HepG2 (cell line): Measurements from ENCODE around the gene RIN3. TPM values are rescaled to one million over a fixed set of nuclear protein-coding genes. Genes with fewer than 3 reads are reported as not detected.

ENCODE experiments used
- KLF9 ChIP-seq: IDR thresholded peaks from 2 replicates; pipeline ENCODE4 v1.6.1; 2016; ENCODE audit warnings: low read depth
- ZMAT3 ChIP-seq: sonication (generic); formaldehyde crosslinking; conservative IDR thresholded peaks from 2 replicates; pipeline ENCODE4 v1.7.0; 2021; ENCODE audit warnings: missing genetic modification reagents
- ZNF251 ChIP-seq: sonication (generic); formaldehyde crosslinking; IDR thresholded peaks from 2 replicates; pipeline ENCODE4 v1.9.0; 2021; ENCODE audit warnings: mild to moderate bottlenecking, missing genetic modification reagents
- ZNF441 ChIP-seq: sonication (generic); formaldehyde crosslinking; IDR thresholded peaks from 2 replicates; pipeline ENCODE4 v1.7.0; 2021; ENCODE audit warnings: missing genetic modification reagents, borderline replicate concordance
- polyA plus RNA-seq, 8 experiments: library from polyadenylated mRNA; depleted of rRNA in 3 of 8; stranded (reverse) in 7 of 8; unstranded in 1 of 8; fragments of >200 nt; fragmentation: Illumina TruSeq in 4 of 8; extraction: Trizol in 4 of 8; gene quantifications; 2 replicates each; pipeline versions ENCODE4 v1.2.1 to v1.2.3, GENCODE V29; 2011 to 2016; ENCODE audit warnings: low read depth in 4 of 8, missing spikeins in 1 of 8, mixed read lengths in 1 of 8; ENCODE audit not compliant: insufficient read depth in 1 of 8
- total RNA-seq, 5 experiments: library from RNA; depleted of rRNA; stranded (reverse); fragments of >200 nt; fragmentation: Illumina TruSeq; extraction: Trizol; gene quantifications; 2 replicates each; pipeline ENCODE4 v1.2.3, GENCODE V29; 2016; ENCODE audit warnings: low read depth in 1 of 5
- TF ChIP-seq, protein P1 (sequence below): sonication (generic); formaldehyde crosslinking; IDR thresholded peaks from 2 replicates; pipeline ENCODE4 v1.4.0; 2020; ENCODE audit warnings: mild to moderate bottlenecking, missing genetic modification reagents
- TF ChIP-seq, protein P2 (sequence below): IDR thresholded peaks from 2 replicates; pipeline ENCODE4 v1.6.1; 2016; ENCODE audit warnings: control low read depth
- TF ChIP-seq, protein P3 (sequence below): sonication (generic); formaldehyde crosslinking; IDR thresholded peaks from 2 replicates; pipeline ENCODE4 v1.5.0; 2020; ENCODE audit warnings: missing genetic modification reagents, mild to moderate bottlenecking, borderline replicate concordance

Gene RIN3
- total and polyA plus RNA-seq, 2 of the 13 experiments (the other 11 are each of a cell fraction or from before 2014, with no cell fraction given) = 2.3 to 3.6 TPM

DNA sequence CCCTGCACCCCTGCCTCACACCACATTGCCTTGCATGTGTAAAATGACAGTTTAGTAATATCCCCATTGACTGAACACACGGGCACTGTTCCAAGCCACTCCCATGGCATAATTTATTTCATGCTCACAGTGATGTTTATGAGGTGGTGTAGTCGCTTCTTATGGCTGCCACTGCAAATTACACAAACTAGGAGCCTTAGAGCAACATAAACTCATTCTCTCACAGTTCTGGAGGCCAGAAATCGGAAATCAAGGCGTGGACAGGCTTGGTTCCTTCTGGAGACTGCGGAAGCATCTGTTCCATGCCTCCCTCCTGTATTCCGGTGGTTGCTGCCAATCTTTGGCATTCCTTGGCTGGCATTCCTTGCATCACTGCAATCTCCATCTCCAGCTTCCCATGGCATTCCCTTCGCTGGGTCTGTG, 97.3 kb downstream of the RIN3 start (continued):
- TF ChIP-seq, protein P1, sequence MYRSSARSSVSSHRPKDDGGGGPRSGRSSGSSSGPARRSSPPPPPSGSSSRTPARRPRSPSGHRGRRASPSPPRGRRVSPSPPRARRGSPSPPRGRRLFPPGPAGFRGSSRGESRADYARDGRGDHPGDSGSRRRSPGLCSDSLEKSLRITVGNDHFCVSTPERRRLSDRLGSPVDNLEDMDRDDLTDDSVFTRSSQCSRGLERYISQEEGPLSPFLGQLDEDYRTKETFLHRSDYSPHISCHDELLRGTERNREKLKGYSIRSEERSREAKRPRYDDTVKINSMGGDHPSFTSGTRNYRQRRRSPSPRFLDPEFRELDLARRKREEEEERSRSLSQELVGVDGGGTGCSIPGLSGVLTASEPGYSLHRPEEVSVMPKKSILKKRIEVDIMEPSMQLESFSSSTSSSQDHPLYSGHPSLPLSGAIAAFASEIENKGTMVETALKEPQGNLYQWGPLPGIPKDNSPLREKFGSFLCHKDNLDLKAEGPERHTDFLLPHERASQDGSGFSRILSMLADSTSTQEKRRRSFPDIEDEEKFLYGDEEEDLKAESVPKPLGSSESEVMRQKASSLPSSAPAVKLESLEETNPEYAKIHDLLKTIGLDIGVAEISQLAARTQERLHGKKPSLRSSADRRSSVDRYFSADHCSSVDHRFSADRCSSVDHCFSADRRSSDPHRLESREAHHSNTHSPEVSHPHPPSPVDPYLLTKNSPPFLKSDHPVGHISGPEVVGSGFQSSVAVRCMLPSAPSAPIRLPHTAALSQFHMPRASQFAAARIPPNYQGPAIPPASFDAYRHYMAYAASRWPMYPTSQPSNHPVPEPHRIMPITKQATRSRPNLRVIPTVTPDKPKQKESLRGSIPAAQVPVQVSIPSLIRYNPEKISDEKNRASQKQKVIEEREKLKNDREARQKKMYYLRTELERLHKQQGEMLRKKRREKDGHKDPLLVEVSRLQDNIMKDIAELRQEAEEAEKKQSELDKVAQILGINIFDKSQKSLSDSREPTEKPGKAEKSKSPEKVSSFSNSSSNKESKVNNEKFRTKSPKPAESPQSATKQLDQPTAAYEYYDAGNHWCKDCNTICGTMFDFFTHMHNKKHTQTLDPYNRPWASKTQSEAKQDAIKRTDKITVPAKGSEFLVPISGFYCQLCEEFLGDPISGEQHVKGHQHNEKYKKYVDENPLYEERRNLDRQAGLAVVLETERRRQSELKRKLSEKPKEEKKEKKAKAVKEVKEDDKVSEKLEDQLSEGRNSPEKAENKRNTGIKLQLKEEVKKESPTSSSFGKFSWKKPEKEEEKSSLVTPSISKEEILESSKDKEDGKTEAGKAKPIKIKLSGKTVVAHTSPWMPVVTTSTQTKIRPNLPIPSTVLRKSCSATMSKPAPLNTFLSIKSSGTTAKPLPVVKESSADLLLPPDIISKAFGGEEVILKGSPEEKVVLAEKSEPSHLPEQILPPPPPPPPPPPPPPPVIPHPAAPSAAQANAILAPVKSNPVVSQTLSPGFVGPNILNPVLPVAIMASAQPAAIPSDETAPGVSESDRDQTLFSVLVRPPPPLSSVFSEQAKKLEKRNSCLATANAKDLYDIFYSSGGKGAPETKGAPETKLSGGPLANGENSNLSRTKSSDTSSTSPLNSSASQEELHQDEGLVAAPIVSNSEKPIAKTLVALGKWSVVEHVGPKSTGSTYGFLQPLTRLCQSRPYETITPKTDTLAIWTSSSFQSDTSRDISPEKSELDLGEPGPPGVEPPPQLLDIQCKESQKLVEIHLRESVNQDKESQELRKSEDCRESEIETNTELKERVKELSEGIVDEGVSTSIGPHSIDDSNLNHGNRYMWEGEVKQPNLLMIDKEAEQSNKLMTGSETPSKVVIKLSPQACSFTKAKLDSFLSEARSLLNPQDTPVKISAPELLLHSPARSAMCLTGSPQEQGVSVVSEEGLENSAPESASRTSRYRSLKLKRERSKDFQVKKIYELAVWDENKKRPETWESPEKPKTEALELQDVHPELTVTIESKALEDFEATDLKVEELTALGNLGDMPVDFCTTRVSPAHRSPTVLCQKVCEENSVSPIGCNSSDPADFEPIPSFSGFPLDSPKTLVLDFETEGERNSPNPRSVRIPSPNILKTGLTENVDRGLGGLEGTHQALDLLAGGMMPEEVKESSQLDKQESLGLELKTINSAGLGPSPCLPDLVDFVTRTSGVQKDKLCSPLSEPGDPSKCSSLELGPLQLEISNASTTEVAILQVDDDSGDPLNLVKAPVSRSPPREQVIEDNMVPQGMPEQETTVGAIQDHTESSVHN (CRISPR knock-in tag) = no peak
- TF ChIP-seq ZNF441 (no peak), ZNF251 (CRISPR knock-in tag) (no peak), ZMAT3 (CRISPR knock-in tag) (no peak), KLF9 (CRISPR knock-in tag) (no peak)
- TF ChIP-seq, protein P2, sequence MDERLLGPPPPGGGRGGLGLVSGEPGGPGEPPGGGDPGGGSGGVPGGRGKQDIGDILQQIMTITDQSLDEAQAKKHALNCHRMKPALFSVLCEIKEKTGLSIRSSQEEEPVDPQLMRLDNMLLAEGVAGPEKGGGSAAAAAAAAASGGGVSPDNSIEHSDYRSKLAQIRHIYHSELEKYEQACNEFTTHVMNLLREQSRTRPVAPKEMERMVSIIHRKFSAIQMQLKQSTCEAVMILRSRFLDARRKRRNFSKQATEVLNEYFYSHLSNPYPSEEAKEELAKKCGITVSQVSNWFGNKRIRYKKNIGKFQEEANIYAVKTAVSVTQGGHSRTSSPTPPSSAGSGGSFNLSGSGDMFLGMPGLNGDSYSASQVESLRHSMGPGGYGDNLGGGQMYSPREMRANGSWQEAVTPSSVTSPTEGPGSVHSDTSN (CRISPR knock-in tag) = no peak
- TF ChIP-seq, protein P3, sequence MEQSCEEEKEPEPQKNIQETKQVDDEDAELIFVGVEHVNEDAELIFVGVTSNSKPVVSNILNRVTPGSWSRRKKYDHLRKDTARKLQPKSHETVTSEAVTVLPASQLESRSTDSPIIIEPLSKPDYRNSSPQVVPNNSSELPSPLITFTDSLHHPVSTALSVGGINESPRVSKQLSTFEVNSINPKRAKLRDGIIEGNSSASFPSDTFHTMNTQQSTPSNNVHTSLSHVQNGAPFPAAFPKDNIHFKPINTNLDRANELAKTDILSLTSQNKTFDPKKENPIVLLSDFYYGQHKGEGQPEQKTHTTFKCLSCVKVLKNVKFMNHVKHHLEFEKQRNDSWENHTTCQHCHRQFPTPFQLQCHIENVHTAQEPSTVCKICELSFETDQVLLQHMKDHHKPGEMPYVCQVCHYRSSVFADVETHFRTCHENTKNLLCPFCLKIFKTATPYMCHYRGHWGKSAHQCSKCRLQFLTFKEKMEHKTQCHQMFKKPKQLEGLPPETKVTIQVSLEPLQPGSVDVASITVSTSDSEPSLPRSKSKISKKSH = no peak
